Jurkat, Clone E6-1 (cell line): ENCODE results near the gene CMTM4.
"Not testable (repeated sequence)": the region's sequence is repeated elsewhere in the genome, so short reads cannot be mapped to it uniquely, and the experiment has no call there.

Experiments used
- DNase-seq: peaks from one replicate; pipeline ENCODE4 v3.0.0-alpha.2; 2011; ENCODE audit warnings: low read depth, low spot score
- H3K4me3 ChIP-seq: 2 replicates; pipeline ENCODE4 v1.5.1; 2011; ENCODE audit warnings: mild to moderate bottlenecking, low read length, control low read depth, moderate library complexity

Gene CMTM4

DNA sequence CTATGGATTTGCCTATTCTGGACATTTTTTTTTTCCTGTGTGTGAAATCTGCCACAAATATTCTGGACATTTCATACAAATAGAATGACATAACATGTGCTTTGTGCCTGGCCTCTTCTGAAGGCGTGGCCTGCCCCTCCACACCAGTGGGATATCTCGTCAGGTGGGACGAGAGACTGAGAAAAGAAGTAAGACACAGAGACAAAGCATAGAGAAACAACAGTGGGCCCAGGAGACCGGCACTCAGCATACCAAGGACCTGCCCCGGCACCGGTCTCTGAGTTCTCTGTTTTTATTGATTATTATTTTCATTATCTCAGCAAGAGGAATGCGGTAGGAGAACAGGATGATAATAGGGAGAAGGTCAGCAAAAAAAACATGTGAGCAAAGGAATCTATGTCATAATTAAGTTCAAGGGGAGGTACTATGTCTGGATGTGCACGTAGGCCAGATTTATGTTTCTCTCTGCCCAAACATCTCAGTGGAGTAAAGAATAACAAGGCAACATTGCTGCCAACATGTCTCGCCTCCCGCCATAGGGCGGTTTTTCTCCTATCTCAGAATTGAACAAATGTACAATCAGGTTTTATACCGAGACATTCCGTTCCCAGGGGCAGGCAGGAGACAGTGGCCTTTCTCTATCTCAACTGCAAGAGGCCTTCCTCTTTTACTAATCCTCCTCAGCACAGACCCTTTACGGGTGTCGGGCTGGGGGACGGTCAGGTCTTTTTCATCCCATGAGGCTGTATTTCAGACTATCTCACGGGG is 68.7 kb downstream of the CMTM4 start:
- DNase-seq, H3K4me3 ChIP-seq: not testable (repeated sequence)

DNA sequence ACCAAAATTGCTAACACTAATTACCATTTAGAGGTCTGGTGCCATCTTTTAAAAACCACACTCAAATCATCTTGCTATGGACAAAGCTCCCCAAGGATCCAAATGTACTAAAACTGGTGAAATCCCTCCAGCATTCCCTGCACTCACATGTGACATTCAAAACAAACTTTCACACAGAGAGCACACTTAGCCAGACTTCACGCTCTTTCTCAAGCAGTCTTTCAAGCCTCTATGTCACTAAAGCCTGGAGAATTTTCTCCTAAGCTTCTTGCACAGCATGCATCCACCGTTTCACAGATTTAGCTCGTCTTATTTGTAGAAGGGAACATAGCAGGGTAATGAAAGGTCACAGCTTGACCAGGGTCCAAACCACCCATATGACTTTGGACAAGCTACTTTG is 72.8 kb downstream of the CMTM4 start:
- DNase-seq: no peak
- H3K4me3 ChIP-seq: no peak overlapping the region

DNA sequence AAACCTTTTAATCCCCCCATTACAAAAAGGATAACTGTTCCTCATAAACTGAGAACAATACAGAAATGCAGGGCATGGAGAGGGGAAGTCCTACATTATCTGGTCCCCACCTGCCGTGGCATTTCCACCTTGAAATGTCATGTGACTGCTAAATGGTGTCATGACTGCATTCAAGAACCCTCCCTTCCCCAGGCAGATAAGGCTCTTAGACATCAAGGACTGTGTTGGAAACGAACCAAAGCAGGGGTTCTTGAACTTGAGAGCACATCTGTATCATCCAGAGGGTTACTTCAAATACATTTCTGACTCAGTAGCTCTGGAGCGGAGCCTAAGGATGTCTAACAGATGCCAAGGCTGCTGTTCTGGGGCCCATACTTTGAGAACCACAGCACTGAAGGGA is 73.7 kb downstream of the CMTM4 start:
- DNase-seq: no peak
- H3K4me3 ChIP-seq: no peak overlapping the region

DNA sequence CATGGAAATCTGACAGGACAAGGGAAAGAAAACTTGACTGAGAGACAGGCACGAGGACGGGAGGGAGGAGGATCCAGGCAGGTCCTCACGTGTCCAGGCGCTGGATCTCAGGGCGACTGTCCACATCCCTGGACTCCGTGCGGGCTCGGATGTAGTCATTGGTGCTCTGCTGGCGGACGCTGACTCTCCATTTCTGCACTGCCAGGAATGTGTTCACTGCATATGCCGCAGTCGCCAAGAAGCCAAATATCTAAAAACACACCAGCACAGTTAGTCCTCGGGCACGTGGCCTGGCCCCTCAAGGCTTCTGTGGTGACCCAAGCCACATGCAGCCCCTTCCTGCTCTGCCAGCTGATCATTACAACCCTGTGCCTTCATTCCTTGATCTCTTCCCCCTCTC is 74.6 kb downstream of the CMTM4 start:
- no peak for DNase-seq
- no peak overlapping the region for H3K4me3 ChIP-seq

DNA sequence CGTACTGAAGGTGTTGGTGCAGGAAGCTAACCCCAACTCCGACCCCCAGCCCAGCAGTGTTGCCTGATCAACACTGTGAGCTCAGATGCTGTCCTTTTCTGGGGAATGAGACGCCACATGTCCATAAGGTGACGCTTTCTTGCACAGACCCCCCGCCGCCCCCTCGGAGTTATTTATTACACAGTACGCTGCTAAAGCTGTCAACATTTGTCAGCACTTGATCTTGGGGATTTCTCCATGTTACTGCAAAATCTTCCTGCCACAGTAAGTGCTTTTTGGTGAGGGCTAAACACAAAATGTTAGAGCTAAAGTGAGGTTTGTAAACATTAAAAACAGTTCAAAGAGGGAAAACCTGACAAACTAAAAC is 76.1 kb downstream of the CMTM4 start:
- DNase-seq: no peak
- no peak overlapping the region for H3K4me3 ChIP-seq

DNA sequence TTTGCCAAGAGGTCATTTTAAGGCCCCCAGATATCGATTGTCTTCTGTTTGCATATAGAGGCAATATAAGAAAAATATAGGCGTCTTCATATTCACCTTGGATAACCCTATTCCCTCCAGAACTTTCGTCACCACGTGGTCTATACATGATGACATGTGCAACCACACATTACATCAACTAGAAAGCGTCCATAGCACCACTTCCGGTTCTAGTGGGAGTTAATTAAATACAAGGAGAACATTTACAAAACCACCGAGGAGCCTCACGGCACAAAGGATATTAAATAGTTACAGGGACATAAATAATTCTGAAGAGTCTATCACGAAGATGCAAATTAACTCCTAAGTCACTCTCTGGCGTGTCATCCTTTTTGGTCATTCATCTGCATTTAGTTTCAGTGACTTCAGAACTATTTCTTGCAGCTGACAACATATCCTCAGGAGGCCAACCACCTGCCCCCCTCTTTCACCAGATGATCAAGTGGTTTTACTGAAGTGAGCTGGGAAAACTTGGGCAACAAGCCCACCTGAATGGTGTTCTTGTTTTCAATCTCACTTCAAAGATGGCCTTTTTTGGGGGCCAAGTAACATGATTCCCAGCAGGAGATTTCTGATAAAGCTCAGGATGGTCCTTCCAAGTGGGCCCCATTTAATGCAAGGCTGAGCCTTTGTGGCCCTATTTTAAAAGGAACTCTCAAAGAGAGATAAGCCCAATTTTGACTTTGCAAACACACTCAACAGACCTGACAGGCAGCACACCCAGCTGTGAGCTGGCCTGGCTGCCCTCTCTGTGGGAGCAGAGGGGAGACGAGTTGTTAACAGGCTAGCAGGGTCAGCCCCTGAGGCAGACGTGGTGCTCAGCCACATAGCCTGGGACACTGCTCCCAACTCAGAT is 76.8 kb downstream of the CMTM4 start:
- DNase-seq: peak; percentile 39
- H3K4me3 ChIP-seq: no peak overlapping the region

DNA sequence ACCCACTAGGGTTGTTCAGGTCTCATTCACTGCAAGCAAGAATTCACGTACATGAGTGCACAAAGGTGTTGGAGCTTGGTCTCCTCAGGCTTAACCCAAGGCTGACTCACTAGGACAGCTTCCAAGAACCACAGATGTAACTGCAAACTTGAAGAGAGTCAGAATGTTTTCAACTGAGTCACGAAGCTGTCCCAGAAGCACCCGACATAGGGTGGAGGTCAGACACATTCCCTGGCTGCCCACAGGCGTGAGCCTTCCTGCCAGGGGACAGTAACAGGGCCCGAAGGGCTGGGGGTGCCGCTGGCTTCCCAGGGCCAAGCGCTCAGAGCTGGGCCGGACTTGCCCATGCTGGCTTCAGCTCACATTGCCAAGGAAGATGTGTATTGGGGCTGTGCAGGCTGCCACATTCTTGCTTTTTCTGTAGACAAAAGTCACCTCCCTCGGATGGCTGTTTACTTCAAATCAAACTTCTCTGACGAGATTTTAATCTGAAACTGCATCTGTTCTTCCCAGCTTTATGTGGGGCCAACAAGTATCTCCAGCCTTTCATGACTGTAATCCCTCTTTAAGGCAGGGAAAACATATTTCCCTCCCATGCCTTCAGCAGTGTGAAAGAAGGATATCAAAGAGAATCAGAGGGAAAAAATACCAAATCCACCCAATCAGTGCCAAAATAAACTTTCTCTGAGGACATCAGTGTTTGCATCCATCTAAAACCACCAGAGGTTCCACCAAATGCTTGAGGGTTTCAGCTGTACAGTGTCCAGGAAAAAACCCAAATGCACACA is 77.8 kb downstream of the CMTM4 start:
- H3K4me3 ChIP-seq: no peak overlapping the region
- DNase-seq: no peak

DNA sequence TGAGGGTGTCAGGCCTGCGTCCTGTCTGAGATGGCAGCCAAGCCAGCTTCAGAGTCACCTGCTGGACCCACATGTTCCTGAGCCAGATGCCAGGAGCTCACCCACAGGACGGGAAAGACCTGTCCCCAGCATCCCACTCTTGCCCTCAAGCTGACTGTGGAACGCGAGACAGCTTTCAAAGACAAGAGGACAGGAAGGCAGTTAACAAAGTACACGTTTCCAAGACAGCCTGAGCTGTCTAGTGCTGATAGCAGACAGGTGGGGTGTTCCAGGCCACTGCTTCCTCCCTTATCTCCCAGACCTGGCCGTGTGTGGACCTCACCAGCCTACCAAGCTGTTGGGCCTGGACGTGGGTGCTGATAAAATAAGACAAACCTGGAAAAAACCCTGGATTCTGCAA is 78.8 kb downstream of the CMTM4 start:
- no peak overlapping the region for H3K4me3 ChIP-seq
- no peak for DNase-seq

DNA sequence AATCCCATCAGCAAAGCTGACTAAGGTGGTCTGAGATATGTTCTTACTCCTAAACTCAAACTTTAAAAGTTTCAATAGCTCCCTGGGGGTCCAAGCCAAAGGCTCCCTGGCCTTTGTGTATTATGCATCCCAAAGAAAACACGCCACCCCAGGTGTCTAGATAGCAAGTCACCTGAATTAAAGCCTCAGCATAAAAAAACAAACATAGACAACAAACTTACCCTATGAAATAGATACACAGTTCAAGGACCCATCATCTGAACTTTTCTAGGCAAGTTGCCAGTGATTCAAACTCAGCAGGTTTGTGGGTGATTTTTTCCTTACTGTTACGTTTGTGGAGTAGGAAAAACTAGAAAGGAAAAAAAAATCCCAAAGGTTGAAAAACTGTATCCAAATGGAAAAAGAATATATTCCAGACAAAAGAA is 79.5 kb downstream of the CMTM4 start:
- no peak overlapping the region for H3K4me3 ChIP-seq
- DNase-seq: no peak

DNA sequence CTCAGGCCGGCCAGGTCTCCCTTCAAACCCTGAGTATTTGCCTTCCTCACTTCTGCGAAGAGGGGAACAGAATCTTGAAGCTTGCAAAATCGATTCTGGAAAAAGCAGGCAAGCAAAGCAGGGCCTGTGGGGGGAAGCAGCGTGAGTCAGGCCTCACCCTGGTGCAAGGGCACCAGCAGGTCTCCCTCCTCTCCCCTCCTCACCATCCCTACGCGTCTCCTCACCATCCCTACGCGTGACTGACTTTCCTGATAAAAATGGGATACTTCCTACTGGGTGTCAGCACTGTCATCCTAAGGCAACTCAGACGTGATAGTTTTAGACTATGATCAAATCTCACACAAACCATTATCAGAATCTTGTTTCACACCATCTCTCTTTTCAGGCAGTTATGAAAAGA is 80.0 kb downstream of the CMTM4 start:
- DNase-seq: no peak
- H3K4me3 ChIP-seq: no peak overlapping the region

DNA sequence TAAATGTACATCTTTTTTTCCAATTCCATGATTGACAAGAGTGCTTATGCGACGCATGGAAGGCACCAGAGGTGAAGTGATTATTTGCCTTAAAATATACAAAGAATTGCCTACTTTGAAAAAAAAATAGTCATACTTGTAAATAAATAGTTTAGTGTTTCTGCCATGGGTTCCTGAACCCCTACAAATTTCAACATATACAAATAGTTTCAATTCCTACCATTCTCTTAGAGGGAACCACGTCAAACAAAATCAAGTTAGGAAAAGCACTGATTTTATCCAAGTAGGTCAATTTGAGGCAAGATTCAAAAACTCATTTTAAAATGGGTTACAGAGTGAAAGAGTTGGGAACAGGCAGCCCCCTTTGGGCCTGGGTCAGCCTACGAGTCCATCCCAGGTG is 80.4 kb downstream of the CMTM4 start:
- H3K4me3 ChIP-seq: no peak overlapping the region
- DNase-seq: no peak

DNA sequence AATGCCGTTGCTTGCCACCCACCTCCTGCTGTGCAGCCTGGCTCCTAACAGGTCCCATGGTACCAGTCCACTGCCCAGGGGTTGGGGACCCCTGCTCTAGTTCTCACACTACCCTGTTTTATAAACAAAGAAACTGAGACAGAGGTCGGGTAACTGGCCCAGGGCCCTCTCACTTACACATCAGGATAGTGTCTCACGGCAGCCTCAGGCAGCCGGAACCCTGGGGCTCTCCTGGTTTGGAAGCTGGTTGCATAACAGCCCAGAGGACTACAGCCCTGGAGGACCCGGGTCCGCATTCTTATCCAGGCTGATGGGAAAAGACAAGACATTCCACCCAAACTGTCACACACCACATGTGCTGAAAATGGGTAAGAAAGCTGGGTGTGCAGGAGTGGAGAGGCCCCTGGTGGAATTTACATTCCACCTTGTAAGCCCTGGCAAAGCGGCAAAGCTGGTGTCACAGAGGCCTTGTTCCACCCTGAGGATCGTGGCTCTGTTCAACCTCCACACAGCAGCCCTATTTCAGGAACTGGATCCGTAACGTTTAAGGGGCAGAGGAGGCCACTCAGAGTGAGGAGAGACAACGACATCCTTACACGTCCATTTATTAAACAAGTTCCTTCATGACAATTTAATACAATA is 82.3 kb downstream of the CMTM4 start:
- H3K4me3 ChIP-seq: no peak overlapping the region
- no peak for DNase-seq

DNA sequence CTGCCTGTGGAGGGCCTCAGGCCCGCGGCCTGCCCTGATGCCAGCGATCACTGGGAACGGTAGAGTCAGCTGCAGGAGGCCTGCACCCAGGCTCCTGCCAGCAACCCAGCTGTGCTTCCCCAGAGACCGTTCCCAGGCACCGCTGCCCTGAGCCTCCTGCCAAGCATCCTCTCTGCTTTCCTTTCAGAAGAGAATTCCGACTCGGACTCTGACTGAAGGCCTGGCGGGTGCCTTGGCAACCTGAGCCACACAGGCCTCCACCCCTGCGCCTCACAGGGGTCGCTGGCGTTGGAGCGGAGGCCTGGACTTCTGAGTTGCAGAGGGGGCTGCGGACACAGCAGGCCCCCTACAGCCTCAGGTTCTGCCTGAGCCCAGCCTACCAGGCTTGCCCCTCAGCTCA is 84.1 kb downstream of the CMTM4 start:
- no peak overlapping the region for H3K4me3 ChIP-seq
- no peak for DNase-seq

DNA sequence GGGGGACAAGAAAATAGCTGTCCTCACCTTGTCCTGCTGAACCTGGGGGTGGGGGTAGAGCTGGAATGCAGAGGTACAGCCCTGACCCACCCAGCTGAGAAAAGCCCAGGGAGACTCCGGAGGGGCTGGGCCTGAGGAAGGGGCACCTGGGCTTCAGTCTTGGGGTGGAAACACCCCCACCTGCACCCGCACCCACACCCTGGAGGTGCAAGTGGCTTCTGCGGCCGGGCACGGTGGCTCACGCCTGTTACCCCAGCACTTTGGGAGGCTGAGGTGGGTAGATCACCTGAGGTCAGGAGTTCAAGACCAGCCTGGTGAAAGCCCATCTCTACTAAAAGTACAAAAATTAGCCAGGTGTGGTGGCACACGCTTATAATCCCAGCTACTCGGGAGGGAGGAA is 84.6 kb downstream of the CMTM4 start:
- not testable (repeated sequence) for DNase-seq, H3K4me3 ChIP-seq

DNA sequence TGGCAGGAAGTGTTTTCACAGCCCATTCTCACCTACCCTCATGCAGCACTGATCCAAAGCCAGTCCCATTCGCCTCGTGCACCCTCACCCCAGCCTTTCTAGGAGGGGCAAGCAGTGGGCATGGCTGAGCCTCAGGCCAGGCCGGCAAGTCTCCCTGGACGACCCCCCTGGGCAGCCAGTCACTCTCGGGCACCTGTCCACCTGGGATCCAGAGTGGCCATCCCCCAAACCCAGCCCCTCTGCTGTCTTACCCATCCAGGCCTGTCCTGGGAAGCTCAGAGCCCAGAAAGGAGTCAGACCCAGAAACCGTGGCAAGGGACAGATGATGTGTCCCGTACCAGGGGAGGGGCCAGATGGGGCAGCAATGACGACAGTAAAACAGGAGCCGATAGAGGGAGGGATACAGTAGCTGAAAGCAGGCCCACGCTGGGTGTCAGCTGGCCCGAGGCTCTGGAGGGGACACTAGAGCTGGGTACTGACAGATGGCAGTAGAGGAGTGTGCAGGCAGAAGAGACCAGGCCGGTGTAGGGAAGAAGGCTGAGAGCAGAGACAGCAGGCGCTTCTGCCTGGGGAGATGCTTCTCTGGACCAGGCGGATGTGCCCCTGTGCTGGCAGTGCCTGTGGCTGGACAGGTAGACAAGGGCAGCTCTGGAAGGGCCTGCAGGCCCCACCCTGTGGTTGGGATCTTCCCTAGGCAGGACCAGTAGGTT is 86.3 kb downstream of the CMTM4 start:
- DNase-seq: no peak
- H3K4me3 ChIP-seq: no peak overlapping the region

DNA sequence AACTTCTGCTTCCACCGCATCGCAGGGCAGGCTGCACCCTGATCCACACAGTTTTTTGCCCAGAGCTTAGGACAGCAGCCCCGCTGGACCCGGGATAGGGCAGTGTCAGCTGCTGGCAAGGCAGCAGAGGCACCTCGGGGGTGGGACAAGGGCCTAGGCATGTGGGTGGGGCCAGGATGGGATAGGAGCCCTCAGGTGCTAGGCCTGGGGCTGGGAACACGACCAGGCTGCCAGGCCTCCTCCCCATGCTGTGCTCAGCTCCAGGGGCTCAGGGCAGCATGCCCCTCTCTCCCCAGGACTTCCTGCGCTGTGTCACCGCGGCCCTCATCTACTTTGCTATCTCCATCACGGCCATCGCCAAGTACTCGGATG is 87.4 kb downstream of the CMTM4 start:
- no peak for DNase-seq
- H3K4me3 ChIP-seq: no peak overlapping the region

DNA sequence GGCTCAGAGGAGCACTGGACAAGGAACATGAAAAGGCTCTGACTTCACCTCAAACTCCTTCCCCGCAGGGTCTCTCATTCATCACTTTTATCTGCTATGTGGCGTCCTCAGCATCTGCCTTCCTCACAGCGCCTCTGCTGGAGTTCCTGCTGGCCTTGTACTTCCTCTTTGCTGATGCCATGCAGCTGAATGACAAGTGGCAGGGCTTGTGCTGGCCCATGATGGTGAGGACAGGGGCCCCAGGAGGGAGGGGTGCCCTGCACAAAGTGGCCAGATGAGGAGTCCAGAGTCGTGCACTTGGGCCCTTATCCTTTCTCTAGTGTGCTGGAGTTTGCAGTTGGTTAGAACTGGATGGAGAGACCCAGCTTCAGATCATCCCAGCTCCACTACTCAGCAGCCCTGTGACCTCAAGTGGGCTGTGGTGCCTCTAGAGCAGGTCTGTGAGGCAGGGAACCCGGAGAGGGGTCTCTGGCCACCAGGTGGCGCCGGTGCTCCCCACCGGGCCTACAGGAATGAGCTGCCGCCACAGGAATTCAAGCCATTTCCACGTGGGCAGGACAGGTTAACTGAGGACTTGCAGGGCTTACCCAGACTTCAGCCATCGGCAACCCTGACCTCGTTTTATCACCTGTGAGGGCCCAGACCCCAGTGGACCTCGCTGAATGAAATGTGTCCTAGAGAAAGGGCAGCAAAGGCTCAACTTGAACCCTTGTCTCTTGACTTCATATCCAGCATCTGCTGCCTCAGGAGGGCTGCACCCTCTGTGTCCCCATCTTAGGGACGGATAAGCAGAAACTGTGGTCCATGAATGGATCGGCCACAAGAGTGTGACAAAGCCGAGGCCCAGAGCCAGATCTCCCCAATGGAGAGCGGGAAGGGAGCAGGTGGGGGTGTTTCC is 88.1 kb downstream of the CMTM4 start:
- DNase-seq: peak; percentile 68
- no peak overlapping the region for H3K4me3 ChIP-seq
